ENCODE measurements around the gene RALBP1.

RALBP1 gene

GRCh38 chr18:9537677-9538076 lies 62.4 kb downstream of the RALBP1 start:
- H3K27me3 ChIP-seq (ENCODE audit: control insufficient read depth, insufficient read depth, low read length), result no peaks in the 10 kb centered on the region
- no peak overlapping the region for H3K9ac ChIP-seq (ENCODE audit: low read depth, low read length)
- H3K4me3 ChIP-seq (ENCODE audit: low read depth, low read length), result no peak overlapping the region
- peaks cover 13% of the 10 kb centered on the region for H3K36me3 ChIP-seq (ENCODE audit: control insufficient read depth, insufficient read depth, low read length)
- H3K4me1 ChIP-seq (ENCODE audit: control insufficient read depth, insufficient read depth, low read length), result no peaks in the 10 kb centered on the region
- H3K9me3 ChIP-seq (ENCODE audit: control insufficient read depth, insufficient read depth, low read length), result no peaks in the 10 kb centered on the region

- Histone ChIP-seq H3K4me3 (ENCODE audit: low read depth, low read length) (no peak overlapping the region), H3K4me1 (ENCODE audit: control insufficient read depth, insufficient read depth, low read length) (no peaks in the 10 kb centered on the region), H3K27me3 (ENCODE audit: control insufficient read depth, insufficient read depth, low read length) (no peaks in the 10 kb centered on the region), H3K9ac (ENCODE audit: low read depth, low read length) (no peak overlapping the region), H3K36me3 (ENCODE audit: control insufficient read depth, insufficient read depth, low read length) (peaks cover 11% of the 10 kb centered on the region), H3K9me3 (ENCODE audit: control insufficient read depth, insufficient read depth, low read length) (no peaks in the 10 kb centered on the region)
These were observed 64.0 kb downstream of the RALBP1 start for GRCh38 chr18:9539283-9539682.

GRCh38 chr18:9539938-9540337 lies 64.6 kb downstream of the RALBP1 start:
- Histone ChIP-seq H3K4me1 (ENCODE audit: control insufficient read depth, insufficient read depth, low read length) (no peaks in the 10 kb centered on the region), H3K4me3 (ENCODE audit: low read depth, low read length) (no peak overlapping the region), H3K27me3 (ENCODE audit: control insufficient read depth, insufficient read depth, low read length) (no peaks in the 10 kb centered on the region), H3K9ac (ENCODE audit: low read depth, low read length) (no peak overlapping the region), H3K9me3 (ENCODE audit: control insufficient read depth, insufficient read depth, low read length) (no peaks in the 10 kb centered on the region), H3K36me3 (ENCODE audit: control insufficient read depth, insufficient read depth, low read length) (peaks cover 8% of the 10 kb centered on the region)

- H3K36me3 ChIP-seq (ENCODE audit: control insufficient read depth, insufficient read depth, low read length), result peaks cover 8% of the 10 kb centered on the region
- H3K4me3 ChIP-seq (ENCODE audit: low read depth, low read length), result no peak overlapping the region
- H3K9me3 ChIP-seq (ENCODE audit: control insufficient read depth, insufficient read depth, low read length), result no peaks in the 10 kb centered on the region
These were observed 67.6 kb downstream of the RALBP1 start for GRCh38 chr18:9542924-9543323.

GRCh38 chr18:9545029-9545428 lies 69.7 kb downstream of the RALBP1 start:
- no peak overlapping the region for H3K9ac ChIP-seq (ENCODE audit: low read depth, low read length)
- H3K27me3 ChIP-seq (ENCODE audit: control insufficient read depth, insufficient read depth, low read length), result no peaks in the 10 kb centered on the region
- H3K4me3 ChIP-seq (ENCODE audit: low read depth, low read length), result no peak overlapping the region
- no peaks in the 10 kb centered on the region for H3K4me1 ChIP-seq (ENCODE audit: control insufficient read depth, insufficient read depth, low read length)
- H3K9me3 ChIP-seq (ENCODE audit: control insufficient read depth, insufficient read depth, low read length), result no peaks in the 10 kb centered on the region
- H3K36me3 ChIP-seq (ENCODE audit: control insufficient read depth, insufficient read depth, low read length), result peaks cover 21% of the 10 kb centered on the region

More at GRCh38 chr18:9542924-9543323, 67.6 kb downstream of the RALBP1 start:
- no peak overlapping the region for H3K9ac ChIP-seq (ENCODE audit: low read depth, low read length)
- H3K4me1 ChIP-seq (ENCODE audit: control insufficient read depth, insufficient read depth, low read length), result no peaks in the 10 kb centered on the region
- H3K27me3 ChIP-seq (ENCODE audit: control insufficient read depth, insufficient read depth, low read length), result no peaks in the 10 kb centered on the region

- Histone ChIP-seq H3K9me3 (ENCODE audit: control insufficient read depth, insufficient read depth, low read length) (no peaks in the 10 kb centered on the region), H3K4me1 (ENCODE audit: control insufficient read depth, insufficient read depth, low read length) (no peaks in the 10 kb centered on the region), H3K36me3 (ENCODE audit: control insufficient read depth, insufficient read depth, low read length) (peaks cover 29% of the 10 kb centered on the region), H3K27me3 (ENCODE audit: control insufficient read depth, insufficient read depth, low read length) (no peaks in the 10 kb centered on the region), H3K4me3 (ENCODE audit: low read depth, low read length) (no peak overlapping the region), H3K9ac (ENCODE audit: low read depth, low read length) (no peak overlapping the region)
These were observed 71.2 kb downstream of the RALBP1 start for GRCh38 chr18:9546468-9546867.

GRCh38 chr18:9547782-9548181 lies 72.5 kb downstream of the RALBP1 start:
- Histone ChIP-seq H3K9me3 (ENCODE audit: control insufficient read depth, insufficient read depth, low read length) (no peaks in the 10 kb centered on the region), H3K4me1 (ENCODE audit: control insufficient read depth, insufficient read depth, low read length) (no peaks in the 10 kb centered on the region), H3K27me3 (ENCODE audit: control insufficient read depth, insufficient read depth, low read length) (no peaks in the 10 kb centered on the region), H3K36me3 (ENCODE audit: control insufficient read depth, insufficient read depth, low read length) (peaks cover 34% of the 10 kb centered on the region), H3K4me3 (ENCODE audit: low read depth, low read length) (no peak overlapping the region), H3K9ac (ENCODE audit: low read depth, low read length) (no peak overlapping the region)

- H3K9me3 ChIP-seq (ENCODE audit: control insufficient read depth, insufficient read depth, low read length), result no peaks in the 10 kb centered on the region
- no peak overlapping the region for H3K9ac ChIP-seq (ENCODE audit: low read depth, low read length)
- H3K4me3 ChIP-seq (ENCODE audit: low read depth, low read length), result no peak overlapping the region
- H3K27me3 ChIP-seq (ENCODE audit: control insufficient read depth, insufficient read depth, low read length), result no peaks in the 10 kb centered on the region
- peaks cover 38% of the 10 kb centered on the region for H3K36me3 ChIP-seq (ENCODE audit: control insufficient read depth, insufficient read depth, low read length)
- no peaks in the 10 kb centered on the region for H3K4me1 ChIP-seq (ENCODE audit: control insufficient read depth, insufficient read depth, low read length)
These were observed 74.1 kb downstream of the RALBP1 start for GRCh38 chr18:9549405-9549804.

GRCh38 chr18:9550429-9550828 lies 75.1 kb downstream of the RALBP1 start:
- no peak overlapping the region for H3K4me3 ChIP-seq (ENCODE audit: low read depth, low read length)
- H3K36me3 ChIP-seq (ENCODE audit: control insufficient read depth, insufficient read depth, low read length), result peaks cover 34% of the 10 kb centered on the region
- H3K4me1 ChIP-seq (ENCODE audit: control insufficient read depth, insufficient read depth, low read length), result no peaks in the 10 kb centered on the region
- no peaks in the 10 kb centered on the region for H3K27me3 ChIP-seq (ENCODE audit: control insufficient read depth, insufficient read depth, low read length)
- H3K9me3 ChIP-seq (ENCODE audit: control insufficient read depth, insufficient read depth, low read length), result no peaks in the 10 kb centered on the region
- H3K9ac ChIP-seq (ENCODE audit: low read depth, low read length), result no peak overlapping the region

- no peaks in the 10 kb centered on the region for H3K27me3 ChIP-seq (ENCODE audit: control insufficient read depth, insufficient read depth, low read length)
- H3K4me3 ChIP-seq (ENCODE audit: low read depth, low read length), result no peak overlapping the region
- no peaks in the 10 kb centered on the region for H3K9me3 ChIP-seq (ENCODE audit: control insufficient read depth, insufficient read depth, low read length)
- no peaks in the 10 kb centered on the region for H3K4me1 ChIP-seq (ENCODE audit: control insufficient read depth, insufficient read depth, low read length)
- no peak overlapping the region for H3K9ac ChIP-seq (ENCODE audit: low read depth, low read length)
- H3K36me3 ChIP-seq (ENCODE audit: control insufficient read depth, insufficient read depth, low read length), result peaks cover 41% of the 10 kb centered on the region
These were observed 76.9 kb downstream of the RALBP1 start for GRCh38 chr18:9552191-9552590.

GRCh38 chr18:9552616-9553015 lies 77.3 kb downstream of the RALBP1 start:
- Histone ChIP-seq H3K36me3 (ENCODE audit: control insufficient read depth, insufficient read depth, low read length) (peaks cover 38% of the 10 kb centered on the region), H3K9ac (ENCODE audit: low read depth, low read length) (no peak overlapping the region), H3K27me3 (ENCODE audit: control insufficient read depth, insufficient read depth, low read length) (no peaks in the 10 kb centered on the region)

GRCh38 chr18:9557250-9557943 lies 82.1 kb downstream of the RALBP1 start:
- no peaks in the 10 kb centered on the region for H3K9me3 ChIP-seq (ENCODE audit: control insufficient read depth, insufficient read depth, low read length)
- H3K4me3 ChIP-seq (ENCODE audit: low read depth, low read length), result no peak overlapping the region
- H3K27me3 ChIP-seq (ENCODE audit: control insufficient read depth, insufficient read depth, low read length), result no peaks in the 10 kb centered on the region
- peaks cover 26% of the 10 kb centered on the region for H3K36me3 ChIP-seq (ENCODE audit: control insufficient read depth, insufficient read depth, low read length)
- no peak overlapping the region for H3K9ac ChIP-seq (ENCODE audit: low read depth, low read length)
- no peaks in the 10 kb centered on the region for H3K4me1 ChIP-seq (ENCODE audit: control insufficient read depth, insufficient read depth, low read length)

More at GRCh38 chr18:9552616-9553015, 77.3 kb downstream of the RALBP1 start:
- no peak overlapping the region for H3K4me3 ChIP-seq (ENCODE audit: low read depth, low read length)
- no peaks in the 10 kb centered on the region for H3K9me3 ChIP-seq (ENCODE audit: control insufficient read depth, insufficient read depth, low read length)
- no peaks in the 10 kb centered on the region for H3K4me1 ChIP-seq (ENCODE audit: control insufficient read depth, insufficient read depth, low read length)
